SU-DHL-6 (cell line): ENCODE measurements around the gene DDB1.

Experiments
- H2AFZ ChIP-seq: fragments of 200-600 bp; sonication (generic); 2 replicates; pipeline ENCODE4 v1.6.1; 2014; ENCODE audit warnings: low read depth, mild to moderate bottlenecking, moderate library complexity, mixed read lengths, antibody characterized with exemption, low read length; ENCODE audit not compliant: severe bottlenecking
- H3F3A ChIP-seq: fragments of 200-600 bp; shearing (Covaris generic); 2 replicates; pipeline ENCODE4 v1.6.0; 2016; ENCODE audit warnings: antibody characterized with exemption, mild to moderate bottlenecking; ENCODE audit not compliant: insufficient read depth
- H3K27ac ChIP-seq: fragments of 200-600 bp; sonication (generic); 2 replicates; pipeline ENCODE4 v1.5.1; 2016; ENCODE audit warnings: low read depth, mild to moderate bottlenecking, low read length, moderate library complexity, mixed read lengths
- H3K27me3 ChIP-seq: fragments of 200-600 bp; sonication (generic), shearing (Covaris generic); 2 replicates; pipeline ENCODE4 v1.6.0; 2014; ENCODE audit warnings: mild to moderate bottlenecking, low read length
- H3K36me3 ChIP-seq: fragments of 200-600 bp; sonication (generic); 2 replicates; pipeline ENCODE4 v1.6.1; 2014; ENCODE audit warnings: mild to moderate bottlenecking, low read length, mixed read lengths
- H3K4me2 ChIP-seq: fragments of 300-600, 200-600 bp; shearing (Covaris generic), sonication (generic); 2 replicates; pipeline ENCODE4 v1.6.0; 2014; ENCODE audit warnings: low read length, low read depth, mild to moderate bottlenecking; ENCODE audit not compliant: poor library complexity, severe bottlenecking
- H3K4me3 ChIP-seq: fragments of 200-600 bp; sonication (generic); 2 replicates; pipeline ENCODE4 v1.5.1; 2014; ENCODE audit warnings: antibody characterized with exemption, low read length, mild to moderate bottlenecking, mixed read lengths; ENCODE audit not compliant: insufficient read depth, poor library complexity, severe bottlenecking
- H3K79me2 ChIP-seq: fragments of 200-600 bp; sonication (generic); 2 replicates; pipeline ENCODE4 v1.6.1; 2014; ENCODE audit warnings: mild to moderate bottlenecking, low read length, moderate library complexity; ENCODE audit not compliant: insufficient read depth
- H3K9ac ChIP-seq: fragments of 200-600 bp; sonication (generic); 2 replicates; pipeline ENCODE4 v1.7.0; 2014; ENCODE audit warnings: mild to moderate bottlenecking, low read length
- H3K9me2 ChIP-seq: fragments of 200-600 bp; sonication (generic); replicated peaks from 2 replicates; pipeline ENCODE4 v1.6.1; 2014; ENCODE audit warnings: low read length; ENCODE audit not compliant: insufficient read depth
- H3K9me3 ChIP-seq: fragments of 200-600 bp; sonication (generic); 2 replicates; pipeline ENCODE4 v1.6.1; 2014; ENCODE audit warnings: low read length, mixed read lengths; ENCODE audit not compliant: insufficient read depth
- H4K20me1 ChIP-seq: fragments of 200-600 bp; sonication (generic); 2 replicates; pipeline ENCODE4 v1.6.1; 2014; ENCODE audit warnings: low read depth, mild to moderate bottlenecking, antibody characterized with exemption, low read length, moderate library complexity, mixed read lengths
- EZH2phosphoT487 ChIP-seq: fragments of 200-600 bp; sonication (generic), shearing (Covaris generic); conservative IDR thresholded peaks from 2 replicates; pipeline ENCODE4 v1.6.1; 2018; ENCODE audit warnings: mild to moderate bottlenecking, antibody characterized with exemption, low read length, moderate library complexity, mixed read lengths
- TF ChIP-seq, protein P1 (sequence below): fragments of 200-600 bp; sonication (generic); IDR thresholded peaks from one replicate; pipeline ENCODE4 v1.5.1; 2017; ENCODE audit warnings: antibody characterized with exemption, mild to moderate bottlenecking, low read length, moderate library complexity; ENCODE audit not compliant: insufficient read depth, poor library complexity, severe bottlenecking

DDB1 gene

DNA sequence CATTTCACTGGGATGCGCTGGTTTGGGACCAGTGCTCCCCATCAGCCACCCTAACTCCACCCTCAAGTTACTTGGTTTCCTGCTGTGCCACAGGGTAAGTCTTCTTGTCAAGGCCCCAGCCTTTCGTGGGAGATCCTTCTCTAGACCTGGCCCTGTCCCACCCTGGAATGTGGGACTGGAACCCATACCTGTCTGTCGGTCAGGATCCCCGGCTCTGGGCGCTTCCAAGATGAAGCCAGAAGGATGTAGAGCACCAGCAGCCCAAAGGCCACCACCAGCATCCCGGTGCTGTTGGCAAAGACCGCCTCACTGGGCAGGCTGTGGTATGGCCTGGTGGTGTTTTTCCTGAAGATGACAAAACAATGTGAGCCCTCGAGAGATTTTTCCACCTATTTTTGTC lies 17.9 kb upstream of the DDB1 start:
- H3K4me3 ChIP-seq, result no peak overlapping the region
- H3K9me3 ChIP-seq, result no peaks in the 10 kb centered on the region
- H3K9ac ChIP-seq, result no peak overlapping the region
- H3K4me2 ChIP-seq, result no peak overlapping the region
- no peak overlapping the region for H3K27ac ChIP-seq
- peaks cover 25% of the 10 kb centered on the region for H3K79me2 ChIP-seq
- no peaks in the 10 kb centered on the region for H3K9me2 ChIP-seq
- no peaks in the 10 kb centered on the region for H4K20me1 ChIP-seq
- no peaks in the 10 kb centered on the region for H3K27me3 ChIP-seq
- TF ChIP-seq, protein P1, sequence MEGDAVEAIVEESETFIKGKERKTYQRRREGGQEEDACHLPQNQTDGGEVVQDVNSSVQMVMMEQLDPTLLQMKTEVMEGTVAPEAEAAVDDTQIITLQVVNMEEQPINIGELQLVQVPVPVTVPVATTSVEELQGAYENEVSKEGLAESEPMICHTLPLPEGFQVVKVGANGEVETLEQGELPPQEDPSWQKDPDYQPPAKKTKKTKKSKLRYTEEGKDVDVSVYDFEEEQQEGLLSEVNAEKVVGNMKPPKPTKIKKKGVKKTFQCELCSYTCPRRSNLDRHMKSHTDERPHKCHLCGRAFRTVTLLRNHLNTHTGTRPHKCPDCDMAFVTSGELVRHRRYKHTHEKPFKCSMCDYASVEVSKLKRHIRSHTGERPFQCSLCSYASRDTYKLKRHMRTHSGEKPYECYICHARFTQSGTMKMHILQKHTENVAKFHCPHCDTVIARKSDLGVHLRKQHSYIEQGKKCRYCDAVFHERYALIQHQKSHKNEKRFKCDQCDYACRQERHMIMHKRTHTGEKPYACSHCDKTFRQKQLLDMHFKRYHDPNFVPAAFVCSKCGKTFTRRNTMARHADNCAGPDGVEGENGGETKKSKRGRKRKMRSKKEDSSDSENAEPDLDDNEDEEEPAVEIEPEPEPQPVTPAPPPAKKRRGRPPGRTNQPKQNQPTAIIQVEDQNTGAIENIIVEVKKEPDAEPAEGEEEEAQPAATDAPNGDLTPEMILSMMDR, result no peak
- no peak for TF ChIP-seq EZH2phosphoT487
- peaks cover 6% of the 10 kb centered on the region; the same call in 1 of the 2 replicates for H3K36me3 ChIP-seq
- no peaks in the 10 kb centered on the region for H3F3A ChIP-seq
- H2AFZ ChIP-seq, result no peak overlapping the region

DNA sequence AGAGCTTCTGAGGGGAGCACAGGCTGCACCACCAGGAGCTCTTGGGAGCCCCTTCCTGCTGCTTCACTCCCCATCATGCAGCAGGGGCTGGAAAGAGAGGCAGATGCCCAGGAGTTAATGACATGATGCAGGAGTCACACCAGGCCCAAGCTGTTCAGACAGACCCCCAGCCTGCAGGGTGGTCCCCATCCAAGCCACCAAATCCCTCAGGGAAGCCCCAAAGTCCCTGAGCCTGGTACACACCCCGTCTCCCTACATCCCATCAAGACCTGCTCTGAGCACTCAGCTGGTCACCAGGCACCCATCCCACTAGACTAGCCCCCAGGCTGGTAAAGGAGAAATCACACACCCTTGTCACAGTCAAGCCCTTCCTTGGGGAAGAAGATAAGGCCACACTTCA lies 17.4 kb upstream of the DDB1 start:
- Histone ChIP-seq H3K9me2 (no peaks in the 10 kb centered on the region), H3K9ac (no peak overlapping the region), H3K79me2 (peaks cover 21% of the 10 kb centered on the region; the same call in 1 of the 2 replicates), H3K27me3 (no peaks in the 10 kb centered on the region), H4K20me1 (no peaks in the 10 kb centered on the region), H3K27ac (no peak overlapping the region), H3K4me3 (no peak overlapping the region), H3K4me2 (no peak overlapping the region), H3F3A (no peaks in the 10 kb centered on the region), H3K36me3 (peaks cover 6% of the 10 kb centered on the region; the same call in 1 of the 2 replicates), H2AFZ (no peak overlapping the region), H3K9me3 (no peaks in the 10 kb centered on the region)
- TF ChIP-seq EZH2phosphoT487, result no peak
- TF ChIP-seq, protein P1, result no peak

DNA sequence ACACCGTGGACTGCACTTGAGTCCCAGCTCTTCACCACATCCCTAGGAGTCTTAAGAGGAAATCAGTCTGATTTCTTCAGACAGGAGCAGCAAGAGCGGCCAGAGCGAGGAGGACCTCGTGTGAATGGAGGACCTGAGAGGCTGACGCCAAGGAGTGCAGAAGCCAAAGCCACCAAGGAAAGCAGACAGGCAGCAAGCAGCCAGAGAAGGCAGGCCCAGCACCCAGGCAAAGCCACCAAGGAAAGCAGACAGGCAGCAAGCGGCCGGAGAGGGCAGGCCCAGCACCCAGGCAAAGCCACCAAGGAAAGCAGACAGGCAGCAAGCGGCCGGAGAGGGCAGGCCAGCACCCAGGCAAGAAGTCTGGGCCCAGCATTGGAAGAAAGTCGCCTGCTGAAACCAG lies 17.0 kb upstream of the DDB1 start:
- Histone ChIP-seq H4K20me1 (no peaks in the 10 kb centered on the region), H2AFZ (no peak overlapping the region), H3K9ac (no peak overlapping the region), H3K9me2 (no peaks in the 10 kb centered on the region), H3F3A (no peaks in the 10 kb centered on the region), H3K36me3 (peaks cover 6% of the 10 kb centered on the region; the same call in 1 of the 2 replicates), H3K9me3 (no peaks in the 10 kb centered on the region), H3K79me2 (peaks cover 16% of the 10 kb centered on the region; the same call in 1 of the 2 replicates), H3K27ac (no peak overlapping the region), H3K4me2 (no peak overlapping the region), H3K4me3 (no peak overlapping the region), H3K27me3 (no peaks in the 10 kb centered on the region)
- TF ChIP-seq, protein P1, result no peak
- no peak for TF ChIP-seq EZH2phosphoT487
